ENCODE results near the gene THNSL1.
"Not testable (repeated sequence)": the region's sequence is repeated elsewhere in the genome, so short reads cannot be mapped to it uniquely, and the experiment has no call there.

The THNSL1 gene

DNA sequence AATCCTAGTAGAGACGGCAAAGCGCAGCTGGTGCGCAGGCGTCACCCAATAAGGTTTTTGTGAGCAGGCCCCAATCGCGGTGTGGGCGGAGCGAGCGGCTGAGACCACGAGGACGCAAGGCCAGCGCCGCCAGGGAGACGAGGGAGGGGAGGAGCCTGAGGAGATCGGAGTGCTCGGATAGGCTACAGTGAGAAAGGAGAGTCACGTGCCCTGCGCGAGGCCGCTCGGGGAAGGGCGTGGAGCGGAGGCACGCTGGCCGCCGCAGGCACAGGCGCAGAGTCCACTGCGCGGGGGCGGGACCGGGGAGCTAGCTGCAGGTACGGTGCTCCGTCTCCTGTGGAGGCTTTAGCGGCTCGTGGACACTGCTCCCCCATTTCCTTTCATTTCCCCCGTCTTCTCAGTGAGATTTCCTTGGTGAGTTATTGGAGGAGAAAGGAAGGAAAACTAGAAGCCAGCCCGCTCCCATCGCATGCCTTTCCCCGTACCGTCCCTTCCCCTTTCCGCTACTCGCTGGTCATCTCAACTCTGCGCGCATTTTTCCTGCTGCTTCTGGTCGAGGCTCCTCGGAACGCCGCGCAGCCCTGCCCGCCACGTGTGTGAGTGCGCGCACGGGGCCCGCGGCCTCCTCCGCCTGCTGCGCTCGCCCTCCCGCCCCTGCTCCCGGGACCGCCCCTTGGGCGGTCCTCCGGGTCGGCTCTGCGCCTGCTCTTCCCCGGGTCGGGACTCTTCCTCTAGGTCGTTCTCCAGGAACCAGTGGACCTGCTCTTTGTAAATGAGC is at the start of gene THNSL1:
Gene THNSL1, plus strand, starts transcription at position 237 of the 778 bp plus-strand sequence. CDS start 6,612 bp downstream, outside the sequence.
- DNase-seq: peak; percentile 97

DNA sequence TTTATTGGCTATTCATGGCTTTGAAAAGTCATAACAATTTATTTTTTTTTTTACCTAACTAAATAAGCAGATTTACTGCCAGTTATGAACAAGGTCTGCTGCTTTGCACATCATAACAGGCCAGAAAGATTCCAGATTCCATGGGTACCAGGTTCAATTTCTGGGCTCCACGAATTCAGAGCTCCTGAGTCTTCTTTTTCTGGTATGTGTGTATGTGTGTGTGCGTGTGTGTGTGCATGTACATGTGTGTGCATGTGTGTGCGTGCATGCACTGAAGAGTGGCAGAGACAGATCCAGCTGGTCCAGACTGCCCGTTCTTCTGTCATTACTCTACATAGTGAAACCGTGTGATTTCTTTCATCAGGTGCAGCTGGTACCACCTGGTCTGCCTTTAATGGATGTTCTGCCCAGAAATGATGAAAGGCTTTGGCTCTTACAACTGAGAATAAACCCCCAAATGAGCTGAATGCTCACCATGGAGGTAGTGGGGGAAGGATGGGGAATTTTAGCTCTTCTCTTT is 49.4 kb upstream of the THNSL1 start:
- DNase-seq: no peak

- DNase-seq: no peak
Measured at GRCh38 chr10:24968349-24968748, 48.1 kb upstream of the THNSL1 start.

GRCh38 chr10:24968951-24969350 is 47.5 kb upstream of the THNSL1 start:
- DNase-seq: not testable (repeated sequence)

DNA sequence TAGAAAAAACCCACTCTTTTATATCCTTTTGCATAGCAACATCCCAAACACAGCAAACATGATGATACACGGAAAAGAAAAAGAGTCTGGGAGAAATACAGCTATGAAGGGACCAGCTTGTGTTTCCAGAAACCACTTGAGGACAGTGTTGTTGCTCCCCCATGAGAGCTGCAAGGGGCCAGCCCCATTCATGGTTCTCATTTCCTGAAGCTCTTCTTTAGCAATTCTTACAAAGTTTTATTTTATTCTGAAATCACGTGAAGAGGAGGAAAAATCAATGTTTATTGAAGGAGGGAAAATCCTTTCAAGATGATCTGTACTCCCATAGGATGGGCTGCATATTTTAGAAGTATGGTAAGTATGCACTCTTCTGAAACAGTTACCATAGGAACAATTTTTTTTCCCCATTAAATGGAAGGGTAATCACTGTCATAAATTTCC is 46.6 kb upstream of the THNSL1 start:
- DNase-seq: no peak

DNA sequence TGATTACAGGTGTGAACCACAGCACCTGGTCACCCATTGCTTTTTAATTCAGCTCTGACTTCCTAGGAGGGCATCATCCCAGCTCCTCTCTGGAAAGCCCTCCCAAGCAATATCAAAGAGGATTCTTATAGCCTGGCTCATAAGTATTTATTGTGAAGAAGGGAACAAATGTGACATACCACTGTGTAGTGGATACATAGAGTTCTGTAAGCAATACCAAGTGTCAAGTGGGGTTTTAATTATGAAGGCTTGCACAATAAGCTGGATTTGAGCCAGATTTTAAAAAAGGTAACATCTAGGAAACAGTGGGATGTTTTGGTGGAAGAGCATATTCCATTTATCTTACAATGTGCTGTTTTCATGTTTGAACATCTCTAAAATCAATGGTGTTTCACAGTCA is 45.0 kb upstream of the THNSL1 start:
- no peak for DNase-seq

GRCh38 chr10:24973163-24973562 is 43.2 kb upstream of the THNSL1 start:
- no peak for DNase-seq

DNA sequence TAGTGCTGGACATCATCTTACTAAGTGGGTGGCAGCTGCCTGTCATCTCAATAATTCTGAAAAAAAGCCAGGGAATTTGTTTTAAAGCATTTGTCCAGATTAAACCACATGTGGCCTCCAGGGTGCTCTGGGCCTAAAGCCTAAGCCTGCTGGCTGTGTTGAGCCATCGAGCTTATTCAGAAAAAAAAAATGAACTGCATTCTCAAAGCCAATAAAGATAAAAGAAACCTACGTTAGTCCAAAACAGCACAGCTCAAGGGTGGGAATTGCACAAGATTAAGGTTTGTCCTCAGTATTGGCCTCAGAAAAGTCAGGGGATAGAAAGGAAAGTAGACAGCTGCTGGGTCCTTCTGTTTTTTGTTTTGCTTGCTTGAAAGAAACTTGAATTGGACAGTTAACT is 41.4 kb upstream of the THNSL1 start:
- DNase-seq: no peak

DNA sequence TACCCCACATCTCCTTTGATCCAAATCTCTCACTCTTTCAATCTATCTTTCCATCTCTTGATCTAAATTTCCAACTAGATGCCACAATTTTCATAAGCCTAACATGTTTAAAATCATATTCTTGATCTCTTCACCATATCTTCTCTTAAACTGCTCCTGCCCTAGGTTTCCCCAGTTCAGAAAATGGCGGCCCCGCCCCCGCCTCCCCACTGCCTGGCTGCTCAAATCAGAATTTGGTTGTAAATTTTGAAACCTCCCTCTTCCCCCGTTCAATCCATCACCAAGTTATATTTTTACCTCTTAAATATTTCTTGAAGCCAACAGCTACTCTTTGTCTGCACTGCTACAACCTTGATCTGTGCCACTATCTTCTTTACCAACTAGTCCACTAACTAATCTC is 36.7 kb upstream of the THNSL1 start:
- no peak for DNase-seq

DNA sequence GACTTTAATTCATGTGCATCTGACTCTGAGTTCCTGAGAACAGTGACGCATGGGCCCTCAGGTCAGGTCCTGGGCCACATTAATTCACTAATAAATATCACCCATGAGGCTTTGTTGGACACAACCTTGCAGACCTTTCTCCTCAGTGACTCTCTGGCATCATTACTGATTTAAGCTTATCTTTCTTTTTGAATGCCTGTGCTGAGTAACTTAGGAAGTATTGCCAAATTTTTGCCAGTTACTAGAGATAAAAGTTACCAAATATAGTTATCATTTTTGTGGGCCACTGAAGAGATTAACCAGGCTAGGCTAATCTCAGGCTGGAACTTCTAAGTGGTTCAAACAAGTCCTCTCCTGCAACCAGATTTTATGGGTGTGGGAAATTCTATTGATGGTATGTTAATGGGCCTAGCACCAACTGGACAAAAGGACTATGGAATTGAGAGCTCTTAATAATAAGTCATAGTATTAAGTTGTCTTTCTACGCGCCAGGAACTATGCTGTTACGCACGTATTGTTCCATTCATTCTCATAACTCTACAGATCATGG is 35.2 kb upstream of the THNSL1 start:
- no peak for DNase-seq

DNA sequence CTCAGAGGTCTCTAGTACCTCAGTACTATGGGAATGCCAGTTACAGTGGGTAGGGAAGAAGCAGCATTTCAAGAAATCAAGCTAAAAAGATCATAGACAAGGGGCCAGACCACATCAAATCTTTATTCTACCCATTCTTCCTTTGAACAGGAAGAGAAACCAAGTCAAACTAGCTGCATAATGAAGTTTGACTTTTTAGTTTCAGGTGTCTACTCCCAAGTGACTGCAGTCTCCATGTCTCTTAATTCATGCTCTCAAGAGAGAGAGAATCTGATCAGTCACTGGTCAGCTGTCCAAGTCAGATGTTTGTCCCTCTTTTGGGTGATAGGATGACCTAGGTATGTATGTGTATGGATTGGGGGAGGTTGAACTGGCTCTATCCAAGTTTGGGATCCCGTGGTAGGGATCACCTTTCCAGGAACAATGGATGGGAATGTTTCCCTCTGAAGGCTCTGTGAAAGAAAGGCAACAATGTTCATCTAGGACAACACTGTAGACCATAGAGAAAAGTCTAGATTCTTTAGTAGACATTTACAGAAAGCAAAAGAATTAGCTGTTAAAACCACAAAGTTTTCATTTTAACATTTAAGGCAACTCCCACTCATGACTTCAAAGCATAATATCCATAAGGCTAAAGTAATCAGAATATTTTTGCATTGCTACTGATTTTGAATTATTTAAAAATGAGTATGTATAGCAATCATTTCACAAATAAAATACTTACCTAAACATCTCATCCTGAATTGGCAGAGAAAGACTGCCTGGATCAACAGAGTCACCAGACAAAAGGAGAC is 33.9 kb upstream of the THNSL1 start:
- DNase-seq: no peak

- DNase-seq: no peak
Measured at GRCh38 chr10:24983130-24983529, 33.3 kb upstream of the THNSL1 start.

GRCh38 chr10:24983946-24984345 is 32.5 kb upstream of the THNSL1 start:
- no peak for DNase-seq

DNA sequence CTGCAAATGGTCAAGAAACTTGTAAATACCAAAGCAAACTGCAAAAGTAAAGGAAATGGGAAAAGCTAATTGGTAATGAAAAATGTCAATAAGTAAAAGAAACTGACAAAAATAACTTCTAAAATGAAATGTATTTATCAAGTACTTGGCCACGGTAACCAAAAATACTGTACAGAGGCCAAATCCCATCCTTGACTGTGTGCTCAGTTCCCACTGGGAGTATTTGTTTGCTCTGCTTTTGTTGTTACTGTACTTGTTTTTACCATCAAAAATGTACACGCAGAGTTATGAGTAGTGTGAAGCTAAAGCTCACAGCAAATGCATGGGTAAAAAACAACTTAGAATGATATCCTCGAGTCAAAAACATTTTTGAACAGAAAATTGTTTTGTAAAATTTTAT is 31.5 kb upstream of the THNSL1 start:
- DNase-seq: no peak

GRCh38 chr10:24988831-24989640 is 27.4 kb upstream of the THNSL1 start:
- no peak for DNase-seq

DNA sequence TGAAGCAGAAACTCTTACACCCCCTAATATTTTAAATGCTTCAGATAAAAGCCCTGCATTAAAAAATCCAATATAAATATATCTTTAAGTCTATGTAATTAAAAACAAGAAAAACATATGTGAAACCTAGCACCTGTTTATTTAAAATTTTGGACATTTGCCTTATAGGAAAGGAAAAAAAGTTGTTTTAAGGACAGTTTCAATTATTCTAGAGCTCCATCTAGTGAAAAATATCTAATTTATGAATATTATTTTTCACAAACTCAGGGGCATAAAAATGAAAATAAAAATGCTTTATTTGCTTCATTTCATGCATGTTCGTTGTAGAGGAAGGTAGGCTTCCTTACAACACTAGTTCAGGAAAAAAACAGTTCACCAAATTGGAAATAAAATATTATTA is 26.5 kb upstream of the THNSL1 start:
- no peak for DNase-seq

DNA sequence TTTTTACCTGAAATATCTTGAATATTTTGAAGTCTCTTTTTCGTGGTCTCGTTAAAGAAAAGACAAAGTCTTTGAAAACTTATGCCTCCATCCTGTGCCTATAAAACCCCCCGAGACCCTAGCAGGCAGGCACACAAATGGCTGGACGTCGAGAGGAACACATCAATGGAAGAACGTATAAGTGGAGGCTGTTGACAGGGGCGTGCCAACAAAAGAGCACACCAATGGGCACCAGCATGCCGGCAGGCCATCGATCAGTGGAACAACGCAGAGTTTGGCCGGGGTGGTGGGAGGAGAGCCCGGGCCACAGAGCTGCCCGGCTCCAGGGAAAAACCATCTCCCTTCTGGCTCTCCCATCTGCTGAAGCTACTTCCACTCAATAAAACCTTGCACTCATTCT is 25.1 kb upstream of the THNSL1 start:
- no peak for DNase-seq

DNA sequence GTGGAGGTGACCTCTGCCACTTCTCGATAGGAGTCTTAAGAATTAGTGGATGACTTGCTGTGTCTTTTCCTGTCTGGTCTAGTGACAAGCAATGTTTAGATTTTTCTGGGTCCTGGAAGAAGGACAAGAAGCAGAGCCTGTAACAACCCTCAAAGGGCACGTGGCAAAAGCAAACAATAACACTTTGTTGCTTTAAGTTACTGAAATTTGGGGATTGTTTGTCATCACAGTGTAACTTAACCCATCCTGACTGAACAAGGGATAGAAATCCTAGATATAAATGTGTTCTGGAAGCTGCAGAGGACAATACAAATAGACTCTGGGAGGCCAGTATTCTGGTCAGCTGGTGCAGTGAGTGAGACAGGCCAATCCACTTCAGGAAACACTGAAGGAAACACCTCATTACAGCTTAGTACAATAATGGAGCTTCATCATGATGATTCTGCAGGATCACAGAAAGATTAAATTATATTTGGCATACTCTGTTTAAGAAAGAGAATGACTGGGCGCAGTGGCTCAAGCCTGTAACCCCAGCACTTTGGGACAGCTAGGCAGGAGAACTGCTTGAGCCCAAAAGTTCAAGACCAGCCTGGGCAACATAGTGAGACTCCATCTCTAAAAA is 23.8 kb upstream of the THNSL1 start:
- DNase-seq: no peak

- no peak for DNase-seq
Measured at GRCh38 chr10:24993237-24993958, 23.0 kb upstream of the THNSL1 start.

DNA sequence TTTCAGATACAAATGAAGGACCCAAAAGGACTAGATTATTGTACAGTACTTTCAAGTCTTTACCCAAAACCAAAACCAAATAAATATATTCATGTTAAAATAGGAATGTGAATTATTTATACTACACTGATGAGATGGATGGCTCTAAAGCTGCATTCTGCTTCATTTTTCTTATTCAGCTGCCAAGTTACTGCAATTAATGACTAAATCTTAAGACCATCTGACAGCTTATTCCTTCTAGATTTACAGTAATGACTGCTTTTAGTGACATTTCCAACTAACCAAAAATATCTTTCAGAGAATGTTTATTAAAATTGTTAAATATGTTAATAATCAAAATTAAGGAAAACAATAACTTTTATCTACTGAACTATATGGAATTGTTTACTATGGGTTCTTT is 21.3 kb upstream of the THNSL1 start:
- DNase-seq: no peak

DNA sequence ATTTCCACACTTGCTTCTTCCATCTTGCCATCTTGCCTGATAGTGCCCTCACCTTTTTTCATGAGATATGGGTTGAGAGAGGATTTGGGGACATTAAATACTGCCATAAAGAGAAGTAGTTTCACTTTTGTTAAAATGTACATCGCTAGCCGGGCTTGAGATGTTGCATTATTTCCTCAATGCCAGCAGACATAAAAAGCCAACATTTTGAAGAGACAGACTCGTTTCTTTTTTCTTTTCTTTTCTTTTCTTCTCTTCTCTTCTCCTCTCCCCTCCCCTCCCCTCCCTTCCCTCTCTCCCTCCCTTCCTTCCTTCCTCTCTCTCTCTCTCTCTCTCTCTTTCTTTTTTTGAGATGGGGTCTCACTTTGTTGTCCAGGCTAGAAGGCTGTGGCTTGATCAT is 18.4 kb upstream of the THNSL1 start:
- DNase-seq: no peak

- DNase-seq: not testable (repeated sequence)
Measured at GRCh38 chr10:25011591-25011990, 4.8 kb upstream of the THNSL1 start.
